GM10847 (cell line): ENCODE results near the gene BCO1.

Experiments
- POLR2A ChIP-seq: IDR thresholded peaks from 2 replicates; pipeline ENCODE4 v1.6.1; 2011; ENCODE audit not compliant: insufficient read length; ENCODE audit errors: extremely low read depth

The BCO1 gene

GRCh38 chr16:81319221-81319912 is 80.9 kb downstream of the BCO1 start:
- TF ChIP-seq POLR2A, result no peak

GRCh38 chr16:81321039-81321438 is 82.5 kb downstream of the BCO1 start:
- no peak for TF ChIP-seq POLR2A

GRCh38 chr16:81321536-81321935 is 83.0 kb downstream of the BCO1 start:
- no peak for TF ChIP-seq POLR2A

- TF ChIP-seq POLR2A, result no peak
Measured at GRCh38 chr16:81324808-81325207, 86.3 kb downstream of the BCO1 start.

- no peak for TF ChIP-seq POLR2A
Measured at GRCh38 chr16:81327011-81327410, 88.5 kb downstream of the BCO1 start.

- TF ChIP-seq POLR2A, result no peak
Measured at GRCh38 chr16:81327447-81328196, 89.1 kb downstream of the BCO1 start.

- TF ChIP-seq POLR2A, result no peak
Measured at GRCh38 chr16:81329947-81330346, 91.5 kb downstream of the BCO1 start.

- no peak for TF ChIP-seq POLR2A
Measured at GRCh38 chr16:81333356-81333755, 94.9 kb downstream of the BCO1 start.

GRCh38 chr16:81335669-81336068 is 97.2 kb downstream of the BCO1 start:
- TF ChIP-seq POLR2A, result no peak

GRCh38 chr16:81337097-81337496 is 98.6 kb downstream of the BCO1 start:
- no peak for TF ChIP-seq POLR2A
